Thyroid gland (tissue), 4 donors: Measurements from ENCODE around the gene CAPS2.

Experiments used
- CTCF ChIP-seq, 6 experiments: fragments of 200-600 bp in 3 of 6; fragments of 450-650 bp in 3 of 6; sonication (generic) in 3 of 6; IDR thresholded peaks; one replicate each; pipeline ENCODE4 v1.5.1; 2016 to 2019; ENCODE audit warnings: antibody characterized with exemption in 6 of 6, mild to moderate bottlenecking in 2 of 6, inconsistent platforms in 1 of 6, moderate library complexity in 1 of 6
- POLR2A ChIP-seq, 2 donors: fragments of 450-650 bp; IDR thresholded peaks; one replicate each; pipeline ENCODE4 v1.6.1; 2017; ENCODE audit warnings: antibody characterized with exemption in 2 of 2, mild to moderate bottlenecking in 2 of 2, moderate library complexity in 1 of 2

- no peak for TF ChIP-seq CTCF (IDR thresholded peaks at IDR 0.05)
- no peak for TF ChIP-seq POLR2A (IDR thresholded peaks at IDR 0.05)
These were observed 48.2 kb upstream of the CAPS2 start for GRCh38 chr12:75378354-75378753.
